Measurements from ENCODE around the gene KIRREL3. TPM values are rescaled to one million over a fixed set of nuclear protein-coding genes. Genes with fewer than 3 reads are reported as not detected.
A peak's percentile ranks its signal among the peaks of the same experiment; 100 is the strongest.

Gene KIRREL3
- total RNA-seq, result 0.24 TPM
- long read RNA-seq, result 0 reads

GRCh38 chr11:127000291-127000968 lies at the start of gene KIRREL3:
TSS of gene KIRREL3 (minus strand) at chr11:127000770.
- ATAC-seq (no peak), DNase-seq (ENCODE audit: missing footprints) (no peak)
- intact Hi-C loops (cut with DNase I), result no loop called here

GRCh38 chr11:127050186-127050585 lies 49.6 kb upstream of the KIRREL3 start:
- no peak for ATAC-seq
- intact Hi-C loops (cut with DNase I), result no loop called here
- DNase-seq (ENCODE audit: missing footprints), result no peak

GRCh38 chr11:127049486-127049885 lies 48.9 kb upstream of the KIRREL3 start:
- ATAC-seq, result no peak
- DNase-seq (ENCODE audit: missing footprints), result no peak
- intact Hi-C loops (cut with DNase I), result no loop called here

- intact Hi-C loops (cut with DNase I), result no loop called here
- DNase-seq (ENCODE audit: missing footprints) (no peak), ATAC-seq (no peak)
Measured at GRCh38 chr11:127044535-127044934, 44.0 kb upstream of the KIRREL3 start.

- DNase-seq (ENCODE audit: missing footprints), result no peak
- no peak for ATAC-seq
- intact Hi-C loops (cut with DNase I), result no loop called here
Measured at GRCh38 chr11:127042445-127042844, 41.9 kb upstream of the KIRREL3 start.

GRCh38 chr11:127039591-127039990 lies 39.0 kb upstream of the KIRREL3 start:
- no peak for DNase-seq (ENCODE audit: missing footprints)

GRCh38 chr11:127037596-127037995 lies 37.0 kb upstream of the KIRREL3 start:
- no peak for ATAC-seq
- DNase-seq (ENCODE audit: missing footprints), result no peak

More at GRCh38 chr11:127039591-127039990, 39.0 kb upstream of the KIRREL3 start:
- intact Hi-C loops (cut with DNase I), result no loop called here
- ATAC-seq, result no peak

GRCh38 chr11:127037001-127037400 lies 36.4 kb upstream of the KIRREL3 start:
- ATAC-seq (no peak), DNase-seq (ENCODE audit: missing footprints) (no peak)
- intact Hi-C loops (cut with DNase I), result no loop called here

More at GRCh38 chr11:127037596-127037995, 37.0 kb upstream of the KIRREL3 start:
- intact Hi-C loops (cut with DNase I), result no loop called here

- no peak for ATAC-seq
- DNase-seq (ENCODE audit: missing footprints), result no peak
- intact Hi-C loops (cut with DNase I), result no loop called here
Measured at GRCh38 chr11:127035824-127036223, 35.3 kb upstream of the KIRREL3 start.

GRCh38 chr11:127034973-127035372 lies 34.4 kb upstream of the KIRREL3 start:
- ATAC-seq, result no peak
- DNase-seq (ENCODE audit: missing footprints), result no peak
- intact Hi-C loops (cut with DNase I), result no loop called here

GRCh38 chr11:127028648-127029047 lies 28.1 kb upstream of the KIRREL3 start:
- DNase-seq (ENCODE audit: missing footprints), result no peak
- no peak for ATAC-seq
- intact Hi-C loops (cut with DNase I), result no loop called here

- DNase-seq (ENCODE audit: missing footprints), result no peak
- intact Hi-C loops (cut with DNase I), result no loop called here
- ATAC-seq, result no peak
Measured at GRCh38 chr11:127027789-127028188, 27.2 kb upstream of the KIRREL3 start.

GRCh38 chr11:127027000-127027399 lies 26.4 kb upstream of the KIRREL3 start:
- no peak for ATAC-seq
- DNase-seq (ENCODE audit: missing footprints), result no peak
- intact Hi-C loops (cut with DNase I), result no loop called here

GRCh38 chr11:127023991-127024390 lies 23.4 kb upstream of the KIRREL3 start:
- DNase-seq (ENCODE audit: missing footprints), result no peak
- intact Hi-C loops (cut with DNase I), result no loop called here
- no peak for ATAC-seq

GRCh38 chr11:127018683-127019279 lies 18.2 kb upstream of the KIRREL3 start:
- intact Hi-C loops (cut with DNase I), result no loop called here
- DNase-seq (ENCODE audit: missing footprints), result no peak
- ATAC-seq, result no peak

GRCh38 chr11:127017482-127017881 lies 16.9 kb upstream of the KIRREL3 start:
- DNase-seq (ENCODE audit: missing footprints) (no peak), ATAC-seq (no peak)
- intact Hi-C loops (cut with DNase I), result no loop called here

- no peak for DNase-seq (ENCODE audit: missing footprints)
- intact Hi-C loops (cut with DNase I), result no loop called here
- ATAC-seq, result no peak
Measured at GRCh38 chr11:127013550-127013949, 13.0 kb upstream of the KIRREL3 start.

GRCh38 chr11:127006311-127006710 lies 5.7 kb upstream of the KIRREL3 start:
- intact Hi-C loops (cut with DNase I), result no loop called here
- ATAC-seq, result no peak

GRCh38 chr11:127003260-127003981 lies 2.9 kb upstream of the KIRREL3 start:
- DNase-seq (ENCODE audit: missing footprints), result no peak
- intact Hi-C loops (cut with DNase I), result no loop called here
- peak; percentile 40 for ATAC-seq

More at GRCh38 chr11:127006311-127006710, 5.7 kb upstream of the KIRREL3 start:
- no peak for DNase-seq (ENCODE audit: missing footprints)

- intact Hi-C loops (cut with DNase I), result no loop called here
- ATAC-seq (peak; percentile 52), DNase-seq (ENCODE audit: missing footprints) (no peak)
Measured at GRCh38 chr11:127002669-127003259, 2.2 kb upstream of the KIRREL3 start.
